Parathyroid adenoma (tissue), 2 donors: ENCODE measurements around the gene LZTS2.

ENCODE experiments used
- H2AFZ ChIP-seq: fragments of 300-600 bp; sonication (generic); one replicate; pipeline ENCODE4 v1.7.0; 2017; ENCODE audit warnings: antibody characterized with exemption, mild to moderate bottlenecking
- H3K27ac ChIP-seq: fragments of 300-600 bp; sonication (generic); one replicate; pipeline ENCODE4 v1.7.0; 2017
- H3K27me3 ChIP-seq: fragments of 300-600 bp; sonication (generic); one replicate; pipeline ENCODE4 v1.7.0; 2017; ENCODE audit warnings: low read length; ENCODE audit not compliant: control insufficient read depth, insufficient read depth
- H3K36me3 ChIP-seq: fragments of 300-600 bp; sonication (generic); one replicate; pipeline ENCODE4 v1.7.0; 2017; ENCODE audit warnings: low read length; ENCODE audit not compliant: control insufficient read depth, insufficient read depth
- H3K4me1 ChIP-seq: fragments of 300-600 bp; sonication (generic); one replicate; pipeline ENCODE4 v1.7.0; 2017; ENCODE audit warnings: control low read depth
- H3K4me2 ChIP-seq: fragments of 300-600 bp; sonication (generic); one replicate; pipeline ENCODE4 v1.7.0; 2017; ENCODE audit warnings: low read length
- H3K4me3 ChIP-seq: fragments of 300-600 bp; sonication (generic); one replicate; pipeline ENCODE4 v1.7.0; 2017; ENCODE audit warnings: low read depth, low read length
- H3K79me2 ChIP-seq: fragments of 300-600 bp; sonication (generic); one replicate; pipeline ENCODE4 v1.7.0; 2017; ENCODE audit warnings: control low read depth
- H3K9ac ChIP-seq: fragments of 300-600 bp; sonication (generic); one replicate; pipeline ENCODE4 v1.7.0; 2017; ENCODE audit warnings: mild to moderate bottlenecking
- H3K9me3 ChIP-seq: fragments of 300-600 bp; sonication (generic); one replicate; pipeline ENCODE4 v1.7.0; 2017; ENCODE audit warnings: low read length; ENCODE audit not compliant: control insufficient read depth
- CTCF ChIP-seq: fragments of 300-600 bp; sonication (generic); IDR thresholded peaks from one replicate; pipeline ENCODE4 v1.7.0; 2017; ENCODE audit warnings: antibody characterized with exemption, mild to moderate bottlenecking
- donor health status: primary hyperparathyroidism.

LZTS2 gene

GRCh38 chr10:100986623-100986951, 13.0 kb upstream of the LZTS2 start:
- H3K27ac ChIP-seq = peak overlapping the region; percentile 81
- H3K4me3 ChIP-seq = peak overlapping the region; percentile 94
- H3K4me1 ChIP-seq = peaks cover 6% of the 10 kb centered on the region
- H3K36me3 ChIP-seq = no peaks in the 10 kb centered on the region
- H3K9ac ChIP-seq = peak overlapping the region; percentile 68
- H2AFZ ChIP-seq = peak overlapping the region; percentile 97
- peak overlapping the region; percentile 93 for H3K4me2 ChIP-seq
- H3K27me3 ChIP-seq = no peaks in the 10 kb centered on the region
- no peaks in the 10 kb centered on the region for H3K9me3 ChIP-seq
- peaks cover 20% of the 10 kb centered on the region for H3K79me2 ChIP-seq
- TF ChIP-seq CTCF = no peak

GRCh38 chr10:100986952-100987684, 12.5 kb upstream of the LZTS2 start, which contains the start of the genes MRPL43 and TWNK:
TSS of gene MRPL43 (minus strand) at chr10:100987497. CDS start at chr10:100987443, 54 bp downstream.
TSS of gene TWNK (plus strand) at chr10:100987543. CDS start at chr10:100988211, 668 bp downstream.
- Histone ChIP-seq H3K36me3 (no peaks in the 10 kb centered on the region), H3K9me3 (no peaks in the 10 kb centered on the region), H3K4me3 (peak within 1 kb of the TSS; percentile 94), H3K4me2 (peak within 1 kb of the TSS; percentile 93), H3K27ac (peak within 1 kb of the TSS; percentile 81), H3K4me1 (peaks cover 6% of the 10 kb centered on the region), H2AFZ (peak within 1 kb of the TSS; percentile 97), H3K9ac (peak within 1 kb of the TSS; percentile 68), H3K79me2 (peaks cover 20% of the 10 kb centered on the region), H3K27me3 (no peaks in the 10 kb centered on the region)
- no peak for TF ChIP-seq CTCF

DNA sequence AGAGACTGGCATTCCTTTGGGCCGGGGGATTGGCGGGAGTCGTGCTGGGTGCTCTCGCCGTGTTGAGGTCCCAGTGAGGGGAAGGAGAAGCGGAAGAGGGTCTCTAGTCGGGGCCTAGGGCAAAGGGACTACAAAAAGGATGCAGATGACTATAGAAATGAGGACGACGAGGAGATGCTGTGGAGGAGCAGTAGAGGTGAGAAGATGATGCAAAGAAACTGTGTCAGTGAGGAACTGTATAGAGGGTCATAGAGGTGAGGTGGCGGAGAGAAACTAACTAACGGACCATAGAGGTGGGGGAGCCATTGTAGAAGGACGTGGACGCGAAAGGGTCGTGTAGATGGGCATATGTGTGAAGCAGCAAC, 11.9 kb upstream of the LZTS2 start:
- Histone ChIP-seq H3K4me3 (peak overlapping the region; percentile 94), H3K9me3 (no peaks in the 10 kb centered on the region), H3K27me3 (no peaks in the 10 kb centered on the region), H3K4me1 (peaks cover 6% of the 10 kb centered on the region), H3K4me2 (peak overlapping the region; percentile 93), H2AFZ (peak overlapping the region; percentile 97), H3K9ac (peak overlapping the region; percentile 68), H3K27ac (peak overlapping the region; percentile 81), H3K36me3 (no peaks in the 10 kb centered on the region), H3K79me2 (peaks cover 20% of the 10 kb centered on the region)
- TF ChIP-seq CTCF = no peak

- Histone ChIP-seq H3K4me2 (peak overlapping the region; percentile 93), H3K9me3 (no peaks in the 10 kb centered on the region), H3K79me2 (peaks cover 20% of the 10 kb centered on the region), H3K4me1 (peaks cover 6% of the 10 kb centered on the region), H3K27ac (no peak overlapping the region), H2AFZ (no peak overlapping the region), H3K36me3 (no peaks in the 10 kb centered on the region), H3K9ac (no peak overlapping the region), H3K4me3 (peak overlapping the region; percentile 94), H3K27me3 (no peaks in the 10 kb centered on the region)
- TF ChIP-seq CTCF = no peak
Measured at GRCh38 chr10:100988166-100988565, 11.4 kb upstream of the LZTS2 start.

DNA sequence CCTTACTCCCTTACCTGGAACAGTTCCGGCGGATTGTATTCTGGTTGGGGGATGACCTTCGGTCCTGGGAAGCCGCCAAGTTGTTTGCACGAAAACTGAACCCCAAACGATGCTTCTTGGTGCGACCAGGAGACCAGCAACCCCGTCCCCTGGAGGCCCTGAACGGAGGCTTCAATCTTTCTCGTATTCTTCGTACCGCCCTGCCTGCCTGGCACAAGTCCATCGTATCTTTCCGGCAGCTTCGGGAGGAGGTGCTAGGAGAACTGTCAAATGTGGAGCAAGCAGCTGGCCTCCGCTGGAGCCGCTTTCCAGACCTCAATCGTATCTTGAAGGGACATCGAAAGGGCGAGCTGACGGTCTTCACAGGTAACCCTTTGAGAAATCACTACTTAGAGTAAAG, 10.5 kb upstream of the LZTS2 start:
- H3K9ac ChIP-seq = no peak overlapping the region
- no peak overlapping the region for H2AFZ ChIP-seq
- peaks cover 6% of the 10 kb centered on the region for H3K4me1 ChIP-seq
- H3K4me3 ChIP-seq = no peak overlapping the region
- no peaks in the 10 kb centered on the region for H3K27me3 ChIP-seq
- TF ChIP-seq CTCF = no peak
- no peak overlapping the region for H3K27ac ChIP-seq
- no peaks in the 10 kb centered on the region for H3K9me3 ChIP-seq
- no peak overlapping the region for H3K4me2 ChIP-seq
- H3K36me3 ChIP-seq = no peaks in the 10 kb centered on the region
- peaks cover 20% of the 10 kb centered on the region for H3K79me2 ChIP-seq
